Spinal cord (tissue), 10 donors: ENCODE data around the gene USP47. TPM values are rescaled to one million over a fixed set of nuclear protein-coding genes. Genes with fewer than 3 reads are reported as not detected.

Experiments used
- DNase-seq, 6 donors: peaks; one replicate each; pipeline versions ENCODE4 v3.0.0 to v3.0.0-alpha.2; 2013 to 2015; ENCODE audit warnings: low spot score in 6 of 6, low read depth in 4 of 6
- H3K27ac ChIP-seq: one replicate; pipeline ENCODE4 v1.5.1; 2013; ENCODE audit warnings: low read depth, low read length, control low read depth
- H3K27me3 ChIP-seq: one replicate; pipeline ENCODE4 v1.6.1; 2013; ENCODE audit warnings: low read length; ENCODE audit not compliant: control insufficient read depth, insufficient read depth
- H3K36me3 ChIP-seq: one replicate; pipeline ENCODE4 v1.6.1; 2013; ENCODE audit warnings: low read length; ENCODE audit not compliant: control insufficient read depth, insufficient read depth
- H3K4me1 ChIP-seq: one replicate; pipeline ENCODE4 v1.6.1; 2013; ENCODE audit warnings: low read length; ENCODE audit not compliant: control insufficient read depth, insufficient read depth
- H3K4me3 ChIP-seq: one replicate; pipeline ENCODE4 v1.5.1; 2013; ENCODE audit warnings: low read depth, low read length, control low read depth
- H3K9me3 ChIP-seq: one replicate; pipeline ENCODE4 v1.6.1; 2013; ENCODE audit warnings: low read length; ENCODE audit not compliant: control insufficient read depth, insufficient read depth
- WGBS: methylation state at CpG from one replicate; pipeline ENCODE4 v1.1.5; 2013; ENCODE audit warnings: missing lambda C conversion rate; ENCODE audit not compliant: insufficient coverage; 5-methylcytosine and 5-hydroxymethylcytosine counted together
- polyA plus RNA-seq, 2 donors: library from polyadenylated mRNA; unstranded; fragments of 120-200 nt; gene quantifications; one replicate each; pipeline ENCODE4 v1.2.1, GENCODE V29; 2013; ENCODE audit not compliant: insufficient read length in 2 of 2
- total RNA-seq, 2 donors: library from RNA; depleted of rRNA in 1 of 2; stranded (reverse); fragments of 120-200 nt in 1 of 2; fragments of >200 nt in 1 of 2; gene quantifications; one replicate each; pipeline versions ENCODE4 v1.2.3 to v1.2.4, GENCODE V29; 2013 to 2014
- donor health status: healthy.

The USP47 gene
- total and polyA plus RNA-seq, 4 donors, result 74.2 to 119 (median 90.2) TPM

DNA sequence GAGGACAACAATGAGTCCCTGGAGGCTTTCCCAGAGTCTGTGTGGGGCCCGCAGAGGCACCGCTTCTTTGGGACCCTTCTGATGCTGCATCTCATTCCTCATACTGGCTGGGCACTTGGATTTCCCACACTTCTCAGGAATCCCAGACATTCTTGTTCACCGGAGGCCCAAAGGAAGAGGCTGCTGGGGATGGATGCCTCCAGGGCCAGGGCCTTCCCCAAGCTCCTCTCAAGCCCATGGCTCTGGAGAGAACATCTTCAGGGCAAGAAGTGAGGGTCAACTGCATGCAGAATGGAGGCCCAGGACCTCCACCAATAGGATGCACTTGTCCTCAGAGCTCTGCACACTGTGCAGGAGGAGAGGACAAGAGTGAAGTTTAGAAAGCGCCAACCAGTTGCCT is 132.1 kb downstream of the USP47 start:
- WGBS, result 40% methylated on average over 4 of the region's 4 CpGs
- peaks cover 80% of the 10 kb centered on the region for H3K4me1 ChIP-seq
- no peak overlapping the region for H3K4me3 ChIP-seq
- peak overlapping the region; percentile 84 for H3K27ac ChIP-seq
- no peaks in the 10 kb centered on the region for H3K9me3 ChIP-seq
- DNase-seq, result no peak
- H3K36me3 ChIP-seq, result peaks cover 22% of the 10 kb centered on the region
- no peaks in the 10 kb centered on the region for H3K27me3 ChIP-seq

DNA sequence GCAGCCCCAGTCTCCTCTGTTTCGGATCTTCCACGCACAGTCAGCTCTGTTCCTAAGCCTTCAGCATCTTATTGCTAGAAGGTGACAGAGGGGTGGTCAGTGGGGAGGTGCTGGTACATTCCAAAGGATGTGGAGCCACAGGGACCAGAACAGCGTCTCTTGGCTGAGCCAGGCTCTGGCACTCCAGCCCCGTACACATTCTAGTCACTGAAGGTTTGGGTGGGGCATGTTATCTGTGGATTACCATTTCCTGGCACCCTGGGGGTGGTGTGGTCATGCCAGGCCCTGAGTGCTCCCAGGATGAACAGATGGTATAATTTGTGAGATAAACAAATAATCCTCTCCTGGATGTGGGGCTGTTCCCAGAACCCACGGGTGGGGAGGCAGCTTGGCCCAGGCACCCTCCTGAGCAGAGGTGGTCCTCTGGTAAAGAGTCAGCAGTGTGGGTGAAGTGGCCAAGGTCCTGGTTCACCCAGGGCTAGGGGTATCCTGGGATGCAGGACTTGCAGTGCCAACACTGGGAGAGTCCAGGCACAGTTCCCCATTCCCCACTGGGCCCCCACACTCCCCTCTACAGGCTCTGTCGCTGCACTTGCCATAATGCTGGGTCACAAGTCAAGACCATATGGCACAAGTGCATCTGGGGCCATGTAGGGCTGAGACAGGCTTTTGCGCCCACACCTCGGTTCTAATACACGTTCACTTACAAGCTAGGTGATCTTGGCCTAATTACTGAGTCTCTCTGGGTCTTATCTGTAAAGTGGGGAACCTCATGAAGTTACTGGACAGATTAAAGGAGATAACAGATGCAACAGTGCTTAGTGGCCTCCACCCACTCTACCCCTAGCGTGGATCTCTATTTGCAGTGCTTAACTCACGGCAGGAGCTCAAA is 133.7 kb downstream of the USP47 start:
- Histone ChIP-seq H3K9me3 (no peaks in the 10 kb centered on the region), H3K27ac (no peak overlapping the region), H3K36me3 (peaks cover 20% of the 10 kb centered on the region), H3K4me1 (peaks cover 82% of the 10 kb centered on the region), H3K4me3 (no peak overlapping the region), H3K27me3 (no peaks in the 10 kb centered on the region)
- DNase-seq, result no peak
- 84% methylated on average over 8 of the region's 11 CpGs for WGBS

DNA sequence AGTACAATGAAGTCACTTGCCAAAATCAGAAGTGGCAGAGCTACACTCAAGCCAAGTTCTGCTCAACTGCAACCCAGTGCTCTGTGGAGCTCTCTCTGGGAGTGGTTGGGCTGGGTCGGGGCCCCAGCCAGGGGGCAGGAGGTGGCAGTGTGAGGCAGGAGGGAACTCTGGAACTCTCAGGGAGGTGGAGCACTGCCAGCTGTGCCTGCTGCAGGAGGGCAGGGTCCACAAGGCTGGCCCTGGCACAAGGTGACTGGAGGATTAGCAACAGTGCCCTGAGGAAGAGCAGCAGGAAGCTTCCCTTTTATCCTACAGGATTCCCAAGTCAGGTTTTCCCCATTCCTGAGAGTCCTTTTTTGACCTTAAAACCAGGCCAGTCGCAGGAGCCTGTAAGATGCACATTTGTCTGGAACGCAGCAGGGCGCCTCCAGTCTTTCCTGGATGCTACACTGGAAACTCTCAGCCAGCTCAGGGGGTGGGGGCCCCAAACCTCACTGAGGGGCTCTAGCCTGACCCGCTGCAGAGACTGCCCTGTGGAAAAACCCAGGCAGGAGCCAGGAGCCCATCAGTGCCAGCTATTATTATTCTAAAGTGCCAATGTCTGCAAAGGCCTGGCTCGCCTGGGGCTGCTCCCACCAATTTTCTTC is 134.8 kb downstream of the USP47 start:
- Histone ChIP-seq H3K4me3 (no peak overlapping the region), H3K4me1 (peaks cover 90% of the 10 kb centered on the region), H3K9me3 (no peaks in the 10 kb centered on the region), H3K36me3 (peaks cover 20% of the 10 kb centered on the region), H3K27me3 (no peaks in the 10 kb centered on the region), H3K27ac (peak overlapping the region; percentile 25)
- WGBS, result 38% methylated on average over 6 of the region's 6 CpGs
- peak in 1 of 6 donors; percentile 60 for DNase-seq

DNA sequence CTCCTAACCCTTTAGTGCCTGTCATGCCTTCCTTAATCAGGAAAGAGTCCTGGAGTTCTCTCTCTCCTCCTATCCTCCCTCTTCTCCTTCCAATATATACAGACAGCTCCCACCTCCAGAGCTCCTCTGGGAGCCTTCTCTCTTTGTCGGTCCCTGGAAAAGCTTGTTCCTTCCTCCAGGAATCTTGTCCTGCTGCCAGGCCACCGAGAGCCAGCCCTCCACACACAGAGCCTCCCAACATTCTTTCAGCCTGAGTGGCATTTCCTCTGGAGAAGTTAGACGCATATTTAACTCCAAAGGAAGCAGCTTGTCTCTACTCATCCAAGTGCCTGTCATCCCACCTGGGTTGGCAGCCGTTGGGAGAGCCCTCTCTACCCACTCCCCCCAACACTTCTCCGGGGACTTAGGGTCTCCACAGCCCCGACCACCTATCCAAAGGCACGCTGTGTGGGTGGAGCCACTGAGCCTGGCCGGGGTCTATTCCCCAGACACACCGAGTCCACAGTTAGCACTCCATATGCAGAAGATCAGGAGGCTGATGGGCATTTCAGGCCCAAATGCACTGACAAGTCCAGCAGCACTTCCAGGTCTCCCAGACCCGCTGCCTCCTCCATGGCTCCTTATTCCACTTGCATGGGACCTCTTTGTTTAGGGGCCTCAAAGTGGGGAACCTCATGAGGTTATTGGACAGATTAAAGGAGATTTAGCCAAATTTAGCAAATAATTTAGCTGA is 135.6 kb downstream of the USP47 start:
- peak in 2 of 6 donors; percentile 48 to 82 for DNase-seq
- 43% methylated on average over 9 of the region's 10 CpGs for WGBS
- Histone ChIP-seq H3K27me3 (no peaks in the 10 kb centered on the region), H3K27ac (peak overlapping the region; percentile 25), H3K4me3 (no peak overlapping the region), H3K36me3 (peaks cover 25% of the 10 kb centered on the region), H3K4me1 (peaks cover 92% of the 10 kb centered on the region), H3K9me3 (no peaks in the 10 kb centered on the region)

DNA sequence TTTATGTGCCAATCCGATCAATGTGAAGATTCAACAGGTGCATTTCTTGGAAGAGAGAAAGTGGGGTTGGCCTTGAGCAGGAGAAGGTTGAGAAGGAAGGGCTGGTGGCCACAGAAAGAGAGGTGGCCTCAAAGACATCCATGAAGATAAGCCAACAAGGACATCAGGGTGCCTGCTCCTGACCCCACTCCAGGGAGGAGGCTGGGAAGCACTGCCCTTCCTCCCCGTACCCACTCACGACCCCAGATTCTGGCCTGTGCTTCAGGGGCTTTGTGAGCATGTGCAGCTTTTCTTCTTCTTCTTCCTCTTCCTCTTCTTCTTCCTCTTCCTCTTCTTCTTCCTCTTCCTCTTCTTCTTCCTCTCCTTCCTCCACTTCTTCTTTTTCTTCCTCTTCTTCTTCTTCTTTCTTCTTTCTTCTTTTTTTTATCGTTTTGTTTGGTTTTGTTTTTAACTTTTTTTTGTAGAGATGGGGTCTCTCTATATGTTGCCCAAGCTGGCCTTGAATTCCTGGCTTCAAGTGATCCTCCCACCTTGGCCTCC is 136.4 kb downstream of the USP47 start:
- no peaks in the 10 kb centered on the region for H3K27me3 ChIP-seq
- peaks cover 30% of the 10 kb centered on the region for H3K36me3 ChIP-seq
- H3K9me3 ChIP-seq, result no peaks in the 10 kb centered on the region
- WGBS, result 97% methylated on average over 2 of the region's 4 CpGs
- H3K4me3 ChIP-seq, result no peak overlapping the region
- no peak for DNase-seq
- no peak overlapping the region for H3K27ac ChIP-seq
- peaks cover 86% of the 10 kb centered on the region for H3K4me1 ChIP-seq

DNA sequence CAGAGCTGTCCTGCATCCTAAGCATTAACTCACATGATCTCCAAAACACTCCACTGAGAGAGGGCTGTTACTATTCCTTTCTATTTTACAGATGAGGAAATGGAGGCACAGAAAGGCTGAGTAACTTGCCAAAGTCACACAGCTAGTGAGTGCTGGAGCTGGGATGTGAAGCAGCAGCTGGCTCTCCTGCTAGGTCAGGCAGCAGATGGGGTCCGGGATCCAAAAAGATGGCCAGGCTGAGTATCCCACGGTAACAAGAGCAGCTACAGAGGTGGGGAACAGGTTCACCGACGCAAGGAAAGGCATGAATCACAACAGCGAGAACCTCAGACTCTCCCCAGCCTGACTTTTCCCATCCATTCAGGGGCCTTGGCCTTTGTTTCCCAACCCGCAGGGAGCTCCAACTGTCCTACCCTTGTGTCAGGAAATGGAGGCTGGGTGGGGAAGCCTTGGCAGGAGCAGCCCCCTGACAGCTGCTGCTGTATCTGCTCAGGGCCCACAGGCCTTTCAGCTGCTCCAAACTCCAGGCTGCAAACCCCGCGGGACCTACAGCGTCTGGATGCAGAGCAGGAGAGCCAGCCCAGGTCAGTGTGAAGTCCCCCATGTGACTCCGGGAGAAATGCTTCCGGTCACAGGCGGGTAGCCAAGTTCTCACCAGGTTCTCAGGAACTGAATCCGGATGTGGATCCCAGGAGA is 137.2 kb downstream of the USP47 start:
- Histone ChIP-seq H3K27me3 (no peaks in the 10 kb centered on the region), H3K27ac (peak overlapping the region; percentile 72), H3K9me3 (no peaks in the 10 kb centered on the region), H3K4me3 (no peak overlapping the region), H3K36me3 (peaks cover 34% of the 10 kb centered on the region), H3K4me1 (peaks cover 78% of the 10 kb centered on the region)
- WGBS, result 29% methylated on average over 10 of the region's 13 CpGs
- DNase-seq, result peak in 2 of 6 donors; percentile 57 to 71

DNA sequence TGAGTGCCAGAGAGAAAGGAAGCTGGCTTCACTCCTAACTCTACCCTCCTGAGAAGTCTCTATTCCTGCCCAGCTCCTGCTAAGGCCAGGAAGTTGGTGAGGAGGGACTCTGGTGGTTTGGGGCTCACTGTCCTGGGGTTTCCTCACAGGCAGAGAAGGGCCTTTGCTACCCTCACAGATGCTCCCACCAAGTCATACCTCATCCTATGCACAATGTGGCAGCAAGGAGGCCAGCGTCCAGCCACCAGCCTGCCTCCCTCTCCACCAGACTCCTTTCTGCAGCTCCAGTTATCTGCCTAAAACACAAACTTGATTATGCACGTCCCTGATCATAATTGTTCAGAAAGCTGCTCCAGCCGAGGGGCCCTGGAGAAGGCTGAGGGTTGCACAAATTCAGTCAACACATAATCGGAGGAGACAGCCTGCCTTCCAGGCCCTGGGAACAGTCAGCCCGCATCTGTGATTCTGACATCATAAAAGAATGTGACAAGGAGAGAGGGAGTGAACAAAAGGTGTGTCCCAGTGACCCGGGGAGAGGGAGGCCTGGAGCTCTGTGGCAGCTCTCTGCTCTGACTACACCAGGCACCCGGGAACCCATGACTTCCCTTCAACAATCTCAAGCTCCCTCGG is 137.8 kb downstream of the USP47 start:
- no peak for DNase-seq
- Histone ChIP-seq H3K27me3 (no peaks in the 10 kb centered on the region), H3K27ac (peak overlapping the region; percentile 72), H3K36me3 (peaks cover 35% of the 10 kb centered on the region), H3K9me3 (no peaks in the 10 kb centered on the region), H3K4me3 (no peak overlapping the region), H3K4me1 (peaks cover 72% of the 10 kb centered on the region)
- WGBS, result 21% methylated on average over 8 of the region's 8 CpGs

DNA sequence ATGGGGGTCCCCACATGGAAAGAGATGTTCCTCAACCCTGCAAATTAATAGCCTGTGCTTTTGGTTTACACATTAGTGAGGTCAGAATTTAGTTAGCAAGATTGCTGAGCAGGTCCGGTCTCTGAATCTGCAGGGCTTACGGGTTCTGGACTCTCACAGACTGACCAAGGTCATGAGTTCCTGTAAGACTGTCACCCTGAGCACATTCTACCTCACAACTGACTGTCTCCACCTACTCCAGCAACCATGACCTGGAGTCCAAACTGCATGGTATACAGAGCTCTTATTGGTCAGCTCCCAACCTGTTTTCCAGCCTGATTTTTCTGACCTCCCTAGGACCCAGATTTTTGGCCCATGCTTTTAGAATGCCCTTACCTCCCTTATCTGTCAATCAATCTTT is 138.4 kb downstream of the USP47 start:
- H3K9me3 ChIP-seq, result no peaks in the 10 kb centered on the region
- no peaks in the 10 kb centered on the region for H3K27me3 ChIP-seq
- no peak for DNase-seq
- H3K4me3 ChIP-seq, result no peak overlapping the region
- WGBS, result 74% methylated on average over 2 of the region's 2 CpGs
- H3K36me3 ChIP-seq, result peaks cover 40% of the 10 kb centered on the region
- peak overlapping the region; percentile 72 for H3K27ac ChIP-seq
- peaks cover 71% of the 10 kb centered on the region for H3K4me1 ChIP-seq
